Measurements from ENCODE around the gene C16orf95. TPM values are rescaled to one million over a fixed set of nuclear protein-coding genes. Genes with fewer than 3 reads are reported as not detected.

The C16orf95 gene
- total RNA-seq, 1 donor from 2014 or later, result 5.4 TPM

- DNase-seq (ENCODE audit: low spot score) (no peak), ATAC-seq (no peak)
Observed at GRCh38 chr16:87319997-87320491, 2.9 kb upstream of the C16orf95 start.

GRCh38 chr16:87319011-87319410 lies 1.8 kb upstream of the C16orf95 start:
- ATAC-seq, result no peak
- no peak for DNase-seq (ENCODE audit: low spot score)

GRCh38 chr16:87317750-87318644 lies 805 bp upstream of the C16orf95 start:
- peak; percentile 70 for DNase-seq (ENCODE audit: low spot score)
- ATAC-seq, result peak; percentile 59

- no peak for ATAC-seq
- DNase-seq (ENCODE audit: low spot score), result no peak
Observed at GRCh38 chr16:87316450-87316922, 706 bp downstream of the C16orf95 start.

- no peak for ATAC-seq
- peak; percentile 42 for DNase-seq (ENCODE audit: low spot score)
Observed at GRCh38 chr16:87314990-87315420, 2.2 kb downstream of the C16orf95 start.

- ATAC-seq (no peak), DNase-seq (ENCODE audit: low spot score) (no peak)
Observed at GRCh38 chr16:87312008-87312407, 5.2 kb downstream of the C16orf95 start.

- DNase-seq (ENCODE audit: low spot score) (no peak), ATAC-seq (no peak)
Observed at GRCh38 chr16:87311387-87311786, 5.8 kb downstream of the C16orf95 start.

GRCh38 chr16:87310610-87311009 lies 6.6 kb downstream of the C16orf95 start:
- ATAC-seq, result no peak

GRCh38 chr16:87309620-87310525 lies 7.3 kb downstream of the C16orf95 start:
- DNase-seq (ENCODE audit: low spot score), result no peak
- ATAC-seq, result no peak

More at GRCh38 chr16:87310610-87311009, 6.6 kb downstream of the C16orf95 start:
- DNase-seq (ENCODE audit: low spot score), result no peak

GRCh38 chr16:87308826-87309225 lies 8.4 kb downstream of the C16orf95 start:
- no peak for DNase-seq (ENCODE audit: low spot score)
- no peak for ATAC-seq

- ATAC-seq, result no peak
- DNase-seq (ENCODE audit: low spot score), result no peak
Observed at GRCh38 chr16:87306516-87306915, 10.7 kb downstream of the C16orf95 start.

- DNase-seq (ENCODE audit: low spot score) (no peak), ATAC-seq (peak; percentile 14)
Observed at GRCh38 chr16:87305505-87306391, 11.4 kb downstream of the C16orf95 start.

GRCh38 chr16:87304951-87305350 lies 12.2 kb downstream of the C16orf95 start:
- DNase-seq (ENCODE audit: low spot score), result no peak
- ATAC-seq, result no peak

- ATAC-seq, result no peak
- no peak for DNase-seq (ENCODE audit: low spot score)
Observed at GRCh38 chr16:87303962-87304521, 13.2 kb downstream of the C16orf95 start.

- DNase-seq (ENCODE audit: low spot score) (no peak), ATAC-seq (no peak)
Observed at GRCh38 chr16:87303431-87303930, 13.7 kb downstream of the C16orf95 start.

GRCh38 chr16:87298857-87299465 lies 18.2 kb downstream of the C16orf95 start:
- DNase-seq (ENCODE audit: low spot score), result no peak
- ATAC-seq, result no peak

- no peak for DNase-seq (ENCODE audit: low spot score)
- ATAC-seq, result peak; percentile 55
Observed at GRCh38 chr16:87297918-87298631, 19.1 kb downstream of the C16orf95 start.

GRCh38 chr16:87297407-87297806 lies 19.8 kb downstream of the C16orf95 start:
- ATAC-seq, result no peak
- DNase-seq (ENCODE audit: low spot score), result no peak

All from left lobe of liver (tissue), 2 donors.